Aorta (tissue), 4 donors: ENCODE measurements around the gene ZNF738. TPM values are rescaled to one million over a fixed set of nuclear protein-coding genes. Genes with fewer than 3 reads are reported as not detected.

Experiments
- polyA plus RNA-seq, 2 donors: library from polyadenylated mRNA; stranded (reverse); fragments of 200-250 nt; gene quantifications; one replicate each; pipeline ENCODE4 v1.2.3, GENCODE V29; 2013
- total RNA-seq, 2 donors: library from RNA; stranded (reverse); fragmentation: NEBNext Ultra II Directional; extraction: Animal tissue kit (Norgen Biotek cat#: 25700); gene quantifications; one replicate each; pipeline ENCODE4 v1.2.1, GENCODE V29; 2021
- donor health status: healthy with polysubstance abuse.
- donor health status: Bipolar disorder and iron deficiency.
- donor health status: DM: no; HTN: no; CAD: no.
- donor health status: DM: yes; HTN: yes; CAD: no.

ZNF738 gene
- total and polyA plus RNA-seq, 4 donors: 2.4 to 8.6 (median 5.2) TPM

Other genes with a start within 250 kb of the ZNF738 start
- gene ZNF431, start 217.0 kb upstream of the ZNF738 start, total RNA-seq: 10 to 100 TPM; 13.4 to 20.2 TPM
- 1 to 10 TPM; 3.1 to 3.3 TPM for gene ZNF431, start 217.0 kb upstream of the ZNF738 start, polyA plus RNA-seq
- 10 to 100 TPM; 16.0 to 20.8 TPM for gene ZNF708, start 29.6 kb upstream of the ZNF738 start, total RNA-seq
- gene ZNF708, start 29.6 kb upstream of the ZNF738 start, polyA plus RNA-seq: 1 to 10 TPM; 2.4 to 6.0 TPM
- 10 to 100 TPM; 27.5 to 34.6 TPM for gene ZNF493, start 38.1 kb downstream of the ZNF738 start, total RNA-seq
- gene ZNF493, start 38.1 kb downstream of the ZNF738 start, polyA plus RNA-seq: 10 to 100 TPM in 1 of 2 donors, 1 to 10 TPM in 1; 1.9 to 10.7 TPM
- gene ZNF429, start 146.6 kb downstream of the ZNF738 start, total RNA-seq: 10 to 100 TPM in 1 of 2 donors, 1 to 10 TPM in 1; 5.8 to 14.3 TPM
- gene ZNF429, start 146.6 kb downstream of the ZNF738 start, polyA plus RNA-seq: 1 to 10 TPM; 7.1 to 8.2 TPM